Dedifferentiated amniotic fluid mesenchymal stem cell (primary cell): Measurements from ENCODE around the gene TNKS1BP1.
A peak's percentile ranks its signal among the peaks of the same experiment; 100 is the strongest.
"Not testable (repeated sequence)": the region's sequence is repeated elsewhere in the genome, so short reads cannot be mapped to it uniquely, and the experiment has no call there.

Experiments
- DNase-seq: peaks from one replicate; pipeline ENCODE4 v3.0.0-alpha.2; 2016; ENCODE audit errors: extremely low spot score

Gene TNKS1BP1

GRCh38 chr11:57288771-57289579, 35.8 kb downstream of the TNKS1BP1 start:
- DNase-seq, result no peak

- no peak for DNase-seq
Measured at GRCh38 chr11:57287884-57288283, 36.9 kb downstream of the TNKS1BP1 start.

- no peak for DNase-seq
Measured at GRCh38 chr11:57283231-57283990, 41.3 kb downstream of the TNKS1BP1 start.

- not testable (repeated sequence) for DNase-seq
Measured at GRCh38 chr11:57281546-57281945, 43.2 kb downstream of the TNKS1BP1 start.

- peak; percentile 84 for DNase-seq
Measured at GRCh38 chr11:57279116-57279515, 45.6 kb downstream of the TNKS1BP1 start.

GRCh38 chr11:57278721-57279095, 46.0 kb downstream of the TNKS1BP1 start:
- DNase-seq, result no peak

- DNase-seq, result peak; percentile 88
Measured at GRCh38 chr11:57277845-57278720, 46.7 kb downstream of the TNKS1BP1 start.

- DNase-seq, result no peak
Measured at GRCh38 chr11:57276971-57277675, 47.6 kb downstream of the TNKS1BP1 start.

GRCh38 chr11:57276169-57276970, 48.4 kb downstream of the TNKS1BP1 start:
- DNase-seq, result no peak

GRCh38 chr11:57275582-57275981, 49.2 kb downstream of the TNKS1BP1 start:
- DNase-seq, result no peak

GRCh38 chr11:57274904-57275498, 49.8 kb downstream of the TNKS1BP1 start:
- no peak for DNase-seq

- DNase-seq, result no peak
Measured at GRCh38 chr11:57273448-57274058, 51.2 kb downstream of the TNKS1BP1 start.

GRCh38 chr11:57269571-57270021, 55.2 kb downstream of the TNKS1BP1 start:
- no peak for DNase-seq

GRCh38 chr11:57266157-57266556, 58.6 kb downstream of the TNKS1BP1 start:
- DNase-seq, result no peak

- no peak for DNase-seq
Measured at GRCh38 chr11:57263351-57263750, 61.4 kb downstream of the TNKS1BP1 start.

- DNase-seq, result no peak
Measured at GRCh38 chr11:57262157-57262556, 62.6 kb downstream of the TNKS1BP1 start.

- DNase-seq, result no peak
Measured at GRCh38 chr11:57260937-57261783, 63.6 kb downstream of the TNKS1BP1 start.

- DNase-seq, result no peak
Measured at GRCh38 chr11:57256119-57256518, 68.6 kb downstream of the TNKS1BP1 start.

- peak; percentile 34 for DNase-seq
Measured at GRCh38 chr11:57255618-57256017, 69.1 kb downstream of the TNKS1BP1 start.
